ENCODE results near the gene APBA1. TPM values are rescaled to one million over a fixed set of nuclear protein-coding genes. Genes with fewer than 3 reads are reported as not detected.

Gene APBA1
- polyA plus RNA-seq, 1 donor (not counting 4 experiments of a cell fraction or from before 2014, with no cell fraction given), result 0.66 TPM

- dilution Hi-C loops (cut with MboI; ENCODE audit: extremely low pct_ligation_motif_present, low sequenced_read_pairs), result loop anchor here (25.0 kb wide), 1 partner anchor 106 kb away; no protein-coding TSS in a partner anchor
- Histone ChIP-seq H3K9ac (ENCODE audit: control insufficient read depth, extremely low read depth, insufficient read depth, low read length) (no peak overlapping the region), H3K4me3 (ENCODE audit: control insufficient read depth in 2 of 3, extremely low read depth in 1 of 3, insufficient read depth in 2 of 3, low read depth in 1 of 3, low read length in 3 of 3) (no peak overlapping the region), H3K79me2 (ENCODE audit: control insufficient read depth, insufficient read depth, low read length) (no peaks in the 10 kb centered on the region), H3K36me3 (ENCODE audit: control insufficient read depth in 2 of 2, extremely low read depth in 1 of 2, insufficient read depth in 2 of 2, low read length in 2 of 2) (no peaks in the 10 kb centered on the region), H3K9me3 (ENCODE audit: control insufficient read depth, low read depth, low read length) (peaks cover 4% of the 10 kb centered on the region), H3K9me1 (ENCODE audit: control insufficient read depth, extremely low read depth, insufficient read depth, low read length) (no peaks in the 10 kb centered on the region), H3K27ac (ENCODE audit: control insufficient read depth, insufficient read depth, low read length) (no peak overlapping the region), H3K4me1 (ENCODE audit: control insufficient read depth, extremely low read depth, insufficient read depth, low read length) (peaks cover 13% of the 10 kb centered on the region), H2AFZ (ENCODE audit: control insufficient read depth, low read length) (no peak overlapping the region), H3K27me3 (ENCODE audit: control insufficient read depth, extremely low read depth, insufficient read depth, low read length) (no peaks in the 10 kb centered on the region), H3K4me2 (ENCODE audit: control insufficient read depth, extremely low read depth, insufficient read depth, low read depth, low read length) (no peak overlapping the region), H4K20me1 (ENCODE audit: control insufficient read depth, extremely low read depth, insufficient read depth, low read length) (no peaks in the 10 kb centered on the region)
- DNase-seq (ENCODE audit: low read depth, low spot score), result no peak
- TF ChIP-seq CTCF (optimal IDR thresholded peaks at IDR 0.05 in 1 of 3, IDR thresholded peaks at IDR 0.05 in 1 of 3, conservative IDR thresholded peaks at IDR 0.05 in 1 of 3; ENCODE audit: extremely low read depth in 1 of 3, insufficient read depth in 2 of 3, low read length in 3 of 3), result no peak
- no peak for TF ChIP-seq EZH2 (IDR thresholded peaks at IDR 0.05; ENCODE audit: low read length)
- no peak for FAIRE-seq
Observed at GRCh38 chr9:69431203-69431602, 241.0 kb downstream of the APBA1 start.

GRCh38 chr9:69430206-69430605 is 242.0 kb downstream of the APBA1 start:
- H3K4me3 ChIP-seq (ENCODE audit: control insufficient read depth in 2 of 3, extremely low read depth in 1 of 3, insufficient read depth in 2 of 3, low read depth in 1 of 3, low read length in 3 of 3), result no peak overlapping the region
- peaks cover 4% of the 10 kb centered on the region for H3K9me3 ChIP-seq (ENCODE audit: control insufficient read depth, low read depth, low read length)
- FAIRE-seq, result no peak
- H4K20me1 ChIP-seq (ENCODE audit: control insufficient read depth, extremely low read depth, insufficient read depth, low read length), result no peaks in the 10 kb centered on the region
- no peaks in the 10 kb centered on the region for H3K36me3 ChIP-seq (ENCODE audit: control insufficient read depth in 2 of 2, extremely low read depth in 1 of 2, insufficient read depth in 2 of 2, low read length in 2 of 2)
- H3K27ac ChIP-seq (ENCODE audit: control insufficient read depth, insufficient read depth, low read length), result no peak overlapping the region
- H3K9me1 ChIP-seq (ENCODE audit: control insufficient read depth, extremely low read depth, insufficient read depth, low read length), result no peaks in the 10 kb centered on the region
- peaks cover 13% of the 10 kb centered on the region for H3K4me1 ChIP-seq (ENCODE audit: control insufficient read depth, extremely low read depth, insufficient read depth, low read length)
- no peak overlapping the region for H2AFZ ChIP-seq (ENCODE audit: control insufficient read depth, low read length)
- dilution Hi-C loops (cut with MboI; ENCODE audit: extremely low pct_ligation_motif_present, low sequenced_read_pairs), result loop anchor here (25.0 kb wide), 1 partner anchor 107 kb away; no protein-coding TSS in a partner anchor
- TF ChIP-seq CTCF (optimal IDR thresholded peaks at IDR 0.05 in 1 of 3, IDR thresholded peaks at IDR 0.05 in 1 of 3, conservative IDR thresholded peaks at IDR 0.05 in 1 of 3; ENCODE audit: extremely low read depth in 1 of 3, insufficient read depth in 2 of 3, low read length in 3 of 3), result no peak
- no peak for TF ChIP-seq EZH2 (IDR thresholded peaks at IDR 0.05; ENCODE audit: low read length)
- no peaks in the 10 kb centered on the region for H3K79me2 ChIP-seq (ENCODE audit: control insufficient read depth, insufficient read depth, low read length)
- H3K9ac ChIP-seq (ENCODE audit: control insufficient read depth, extremely low read depth, insufficient read depth, low read length), result no peak overlapping the region
- H3K27me3 ChIP-seq (ENCODE audit: control insufficient read depth, extremely low read depth, insufficient read depth, low read length), result no peaks in the 10 kb centered on the region
- no peak overlapping the region for H3K4me2 ChIP-seq (ENCODE audit: control insufficient read depth, extremely low read depth, insufficient read depth, low read depth, low read length)
- DNase-seq (ENCODE audit: low read depth, low spot score), result no peak

Measured in keratinocyte (primary cell).